HCT116 (cell line): ENCODE results near the gene OVCH2. TPM values are rescaled to one million over a fixed set of nuclear protein-coding genes. Genes with fewer than 3 reads are reported as not detected.

ENCODE experiments used
- ATAC-seq: fragments of 200-7000 bp; cut with Tn5 transposase; 2 replicates; pipeline ENCODE4 v1.9.1; 2020; ENCODE audit warnings: mild to moderate bottlenecking, moderate library complexity
- BruUV-seq: library from RNA; stranded (reverse); fragments of 400-500 nt; replicated peaks from 2 replicates; lab custom pipeline; 2021; lab: Mats Ljungman, UMichigan
- CTCF ChIA-PET: fragments of 300-600 bp; sonication (Branson Sonifier 250); formaldehyde crosslinking; loops from one replicate; lab custom pipeline; 2021; ENCODE audit warnings: antibody characterized with exemption; lab: Charles Lee
- POLR2A ChIA-PET: fragments of 300-600, 350-600 bp; sonication (Branson Sonifier 250); formaldehyde crosslinking; loops from one replicate; lab custom pipeline; 2021; ENCODE audit warnings: antibody characterized with exemption; lab: Charles Lee
- RAD21 ChIA-PET, 2 experiments: fragments of 300-600 bp; sonication (Branson Sonifier 250); formaldehyde crosslinking; loops; one replicate each; lab custom pipeline; 2023; ENCODE audit warnings: low total read pairs in 2 of 2; ENCODE audit not compliant: uncharacterized antibody in 2 of 2, unreplicated experiment in 2 of 2, low non-redundant PET in 1 of 2; lab: Charles Lee
- DNase-seq: peaks from one replicate; pipeline ENCODE4 v3.0.0-alpha.2; 2010; ENCODE audit warnings: low read depth, low spot score
- H2AFZ ChIP-seq: fragments of 200-600 bp; shearing (Covaris generic), sonication (generic); 2 replicates; pipeline ENCODE4 v1.6.1; 2017; ENCODE audit warnings: low read depth, mixed run types, mixed read lengths, antibody characterized with exemption, low read length; ENCODE audit not compliant: poor library complexity, severe bottlenecking
- H3K27ac ChIP-seq: 2 replicates; pipeline ENCODE4 v1.5.1; 2012; ENCODE audit warnings: low read depth, low read length
- H3K27me3 ChIP-seq: fragments of 200-600 bp; sonication (generic); 2 replicates; pipeline ENCODE4 v1.6.1; 2016; ENCODE audit warnings: mixed run types, low read length, mixed read lengths; ENCODE audit not compliant: insufficient read depth
- H3K36me3 ChIP-seq, 2 experiments: fragments of 200-500 bp in 1 of 2; fragments of 200-600 bp in 1 of 2; sonication (Bioruptor generic) in 1 of 2; sonication (generic) in 1 of 2; 2 replicates each; pipeline versions ENCODE4 v1.5.1 to v1.6.1; 2014 to 2016; ENCODE audit warnings: low read length in 2 of 2, inconsistent platforms in 1 of 2, mixed read lengths in 1 of 2, mixed run types in 1 of 2; ENCODE audit not compliant: insufficient read depth in 2 of 2, control insufficient read depth in 1 of 2
- H3K4me1 ChIP-seq, 2 experiments: fragments of 200-600 bp in 1 of 2; sonication (generic) in 1 of 2; 2 replicates each; pipeline versions ENCODE4 v1.5.1 to v1.6.1; 2012 to 2017; ENCODE audit warnings: low read length in 2 of 2, inconsistent platforms in 1 of 2, mild to moderate bottlenecking in 1 of 2, mixed read lengths in 1 of 2, mixed run types in 1 of 2, moderate library complexity in 1 of 2; ENCODE audit not compliant: insufficient read depth in 2 of 2, control insufficient read depth in 1 of 2
- H3K4me2 ChIP-seq: fragments of 200-600 bp; sonication (generic); 2 replicates; pipeline ENCODE4 v1.6.1; 2017; ENCODE audit warnings: mixed run types, low read length, mixed read lengths
- H3K4me3 ChIP-seq, 2 experiments: fragments of 200-600 bp in 1 of 2; sonication (generic) in 1 of 2; replicated peaks in 1 of 2; 2 replicates each; pipeline ENCODE4 v1.5.1; 2011 to 2016; ENCODE audit warnings: low read length in 2 of 2, control low read depth in 1 of 2, low read depth in 1 of 2, mild to moderate bottlenecking in 1 of 2, mixed read lengths in 1 of 2, mixed run types in 1 of 2
- H3K79me2 ChIP-seq: fragments of 200-600 bp; sonication (generic); 2 replicates; pipeline ENCODE4 v1.6.1; 2017; ENCODE audit warnings: mild to moderate bottlenecking, mixed run types, low read length, moderate library complexity, mixed read lengths; ENCODE audit not compliant: insufficient read depth
- H3K9ac ChIP-seq: fragments of 200-600 bp; sonication (generic); 2 replicates; pipeline ENCODE4 v1.6.1; 2016; ENCODE audit warnings: low read length, mixed read lengths
- H3K9me2 ChIP-seq: fragments of 200-600 bp; sonication (generic), shearing (Covaris generic); 2 replicates; pipeline ENCODE4 v1.6.1; 2017; ENCODE audit warnings: mixed run types, mild to moderate bottlenecking, moderate library complexity; ENCODE audit not compliant: insufficient read depth
- H3K9me3 ChIP-seq, 2 experiments: fragments of 200-500 bp in 1 of 2; fragments of 200-600 bp in 1 of 2; sonication (Bioruptor generic) in 1 of 2; sonication (generic) in 1 of 2; 2 replicates each; pipeline ENCODE4 v1.6.1; 2014 to 2017; ENCODE audit warnings: low read length in 2 of 2, mixed read lengths in 2 of 2, inconsistent platforms in 1 of 2, low read depth in 1 of 2, mild to moderate bottlenecking in 1 of 2, mixed run types in 1 of 2, moderate library complexity in 1 of 2; ENCODE audit not compliant: control insufficient read depth in 1 of 2, insufficient read depth in 1 of 2
- H4K20me1 ChIP-seq: fragments of 200-600 bp; sonication (generic), shearing (Covaris generic); 2 replicates; pipeline ENCODE4 v1.6.1; 2017; ENCODE audit warnings: mixed run types, mild to moderate bottlenecking, moderate library complexity; ENCODE audit not compliant: insufficient read depth
- CTCF ChIP-seq, 3 experiments: fragments of 200-600 bp in 1 of 3; sonication (generic) in 1 of 3; IDR thresholded peaks in 2 of 3; conservative IDR thresholded peaks in 1 of 3; 2 replicates each; pipeline ENCODE4 v1.5.1; 2012 to 2017; ENCODE audit warnings: low read depth in 2 of 3, low read length in 2 of 3, antibody characterized with exemption in 1 of 3, borderline replicate concordance in 1 of 3, control low read depth in 1 of 3, mild to moderate bottlenecking in 1 of 3, mixed read lengths in 1 of 3, mixed run types in 1 of 3, moderate library complexity in 1 of 3; ENCODE audit not compliant: insufficient read depth in 1 of 3
- EZH2 ChIP-seq: fragments of 200-600 bp; sonication (generic); IDR thresholded peaks from 2 replicates; pipeline ENCODE4 v1.6.1; 2017; ENCODE audit warnings: antibody characterized with exemption, mixed run types
- EZH2phosphoT487 ChIP-seq: fragments of 200-600 bp; IDR thresholded peaks from 2 replicates; pipeline ENCODE4 v1.6.1; 2018; ENCODE audit warnings: antibody characterized with exemption, borderline replicate concordance
- POLR2AphosphoS5 ChIP-seq: IDR thresholded peaks from 2 replicates; pipeline ENCODE4 v1.6.1; 2011; ENCODE audit warnings: mild to moderate bottlenecking, low read depth, low read length, moderate library complexity
- RAD21 ChIP-seq: IDR thresholded peaks from 2 replicates; pipeline ENCODE4 v1.6.1; 2012; ENCODE audit warnings: low read depth, mild to moderate bottlenecking
- SRF ChIP-seq: IDR thresholded peaks from 2 replicates; pipeline ENCODE4 v1.6.1; 2012; ENCODE audit warnings: low read depth
- YY1 ChIP-seq: IDR thresholded peaks from 2 replicates; pipeline ENCODE4 v1.6.1; 2011; ENCODE audit warnings: low read length, low read depth, moderate library complexity, mild to moderate bottlenecking; ENCODE audit not compliant: insufficient replicate concordance; ENCODE audit errors: extremely low read depth
- intact Hi-C: fragments of 100-400 bp; cut with micrococcal nuclease; formaldehyde crosslinking; loops from 2 replicates; pipeline ENCODE4 v1.10.0; 2022
- total RNA-seq: library from RNA; stranded (reverse); gene quantifications from one replicate; pipeline ENCODE4 v1.2.1, GENCODE V29; 2021; ENCODE audit not compliant: unreplicated experiment

Gene OVCH2
- total RNA-seq, 1 experiment from 2014 or later, result not detected

GRCh38 chr11:7665473-7666291 is 40.6 kb downstream of the OVCH2 start:
- CTCF ChIA-PET, result interaction anchor here (0.6 to 2.8 kb wide), 13 partner anchors 8 to 567 kb away, joined by 3 to 26 read pairs (median 4); partner anchors contain the start of gene CYB5R2
- Histone ChIP-seq H3K79me2 (no peaks in the 10 kb centered on the region), H4K20me1 (no peaks in the 10 kb centered on the region)
- intact Hi-C loops, result loop anchor here (1.0 to 5.0 kb wide), 6 partner anchors 94 to 568 kb away; partner anchors contain the start of gene PPFIBP2
- no peak for TF ChIP-seq SRF
- no peak for TF ChIP-seq EZH2phosphoT487
- peak; percentile 84 to 93 (median 90) for TF ChIP-seq CTCF (IDR thresholded peaks at IDR 0.05 in 2 of 3, conservative IDR thresholded peaks at IDR 0.05 in 1 of 3; ENCODE audit: borderline replicate concordance in 1 of 3, insufficient read depth in 1 of 3, low read depth in 2 of 3, low read length in 2 of 3)
- peak; percentile 90 for TF ChIP-seq RAD21
- TF ChIP-seq EZH2, result no peak
- TF ChIP-seq POLR2AphosphoS5, result no peak
- peak; percentile 13 for TF ChIP-seq YY1
- TF ChIP-seq, all 23 proteins: peak for 3
- H3K9me2 ChIP-seq, result no peaks in the 10 kb centered on the region
- ChIA-PET RAD21 (interaction anchor here (1.1 to 1.8 kb wide), 5 partner anchors 92 to 153 kb away, joined by 3 to 8 read pairs (median 6); no protein-coding TSS in a partner anchor), POLR2A (no interaction called here)
- H2AFZ ChIP-seq, result no peak overlapping the region
- H3K27ac ChIP-seq, result no peak overlapping the region
- H3K4me2 ChIP-seq, result peak overlapping the region; percentile 21; the same call in 1 of the 2 replicates
- H3K36me3 ChIP-seq, result no peaks in the 10 kb centered on the region
- peak; percentile 67 for DNase-seq
- H3K4me1 ChIP-seq, result peaks cover 2 to 4% of the 10 kb centered on the region in 2 experiments; a peak in 2 of 4 replicates
- ATAC-seq, result peak; percentile 100
- H3K9me3 ChIP-seq, result no peaks in the 10 kb centered on the region
- H3K4me3 ChIP-seq, result no peak overlapping the region
- no peak overlapping the region for H3K9ac ChIP-seq
- BruUV-seq, result no TSS peak
- no peaks in the 10 kb centered on the region for H3K27me3 ChIP-seq
